ENCODE results near the gene ANKRD45. TPM values are rescaled to one million over a fixed set of nuclear protein-coding genes. Genes with fewer than 3 reads are reported as not detected.

Gene ANKRD45, protein sequence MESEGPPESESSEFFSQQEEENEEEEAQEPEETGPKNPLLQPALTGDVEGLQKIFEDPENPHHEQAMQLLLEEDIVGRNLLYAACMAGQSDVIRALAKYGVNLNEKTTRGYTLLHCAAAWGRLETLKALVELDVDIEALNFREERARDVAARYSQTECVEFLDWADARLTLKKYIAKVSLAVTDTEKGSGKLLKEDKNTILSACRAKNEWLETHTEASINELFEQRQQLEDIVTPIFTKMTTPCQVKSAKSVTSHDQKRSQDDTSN
- not detected for total RNA-seq
- not detected for polyA plus RNA-seq

DNA sequence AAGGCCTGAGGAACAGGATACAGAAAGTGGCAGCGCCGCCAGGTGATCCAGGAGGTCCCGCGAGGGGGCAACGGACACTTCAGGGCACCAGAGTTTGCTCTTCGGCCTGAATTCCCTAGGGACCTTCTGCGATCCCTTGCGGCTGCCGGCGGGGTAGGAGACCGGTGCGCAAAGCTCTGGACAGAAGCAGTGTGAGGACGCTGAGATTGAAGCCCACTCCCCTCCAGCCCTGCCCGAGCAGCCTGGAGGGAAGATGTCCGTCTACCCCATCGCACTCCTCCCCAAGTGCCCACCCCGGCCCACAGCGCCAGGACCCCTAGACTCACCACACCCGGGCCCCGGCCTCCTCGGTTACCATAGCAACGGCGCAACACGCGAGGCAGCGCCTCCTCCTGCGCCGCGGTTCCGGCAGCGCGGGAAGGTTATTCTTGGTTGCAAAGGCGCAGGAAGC lies at the start of gene ANKRD45:
TSS of gene ANKRD45 (minus strand) at position 361 of the 451 bp plus-strand sequence. CDS start 10,433 bp downstream, outside the sequence.
- Mint-ChIP-seq H3K4me1 (peaks cover 0 to 7% (median 3%) of the 10 kb centered on the region in 4 donors), H3K4me3 (peak within 1 kb of the TSS in 3 of 4 donors; percentile 20 to 57 (median 21)), H3K9me3 (peaks cover 0 to 4% (median 0%) of the 10 kb centered on the region in 7 donors), H3K36me3 (no peaks in the 10 kb centered on the region), H3K27ac (peak within 1 kb of the TSS in 1 of 3 donors; percentile 26), H3K27me3 (peaks cover 58% of the 10 kb centered on the region)
- Histone ChIP-seq H3K4me3 (ENCODE audit: low read depth, low read length) (no peak within 1 kb of the TSS), H3K27ac (ENCODE audit: insufficient read depth, low read length, poor library complexity, severe bottlenecking) (no peak within 1 kb of the TSS), H3K27me3 (ENCODE audit: control insufficient read depth, insufficient read depth, low read length) (peaks cover 5% of the 10 kb centered on the region), H3K36me3 (ENCODE audit: control insufficient read depth, insufficient read depth, low read length) (no peaks in the 10 kb centered on the region), H3K9me3 (ENCODE audit: control insufficient read depth in 2 of 2, low read length in 2 of 2) (no peaks in the 10 kb centered on the region), H3K4me1 (ENCODE audit: control insufficient read depth, insufficient read depth, low read length, poor library complexity, severe bottlenecking) (no peaks in the 10 kb centered on the region)
- ATAC-seq (ENCODE audit: low read depth in 2 of 2) (no peak), DNase-seq (peak in 1 of 3 donors; percentile 9)

DNA sequence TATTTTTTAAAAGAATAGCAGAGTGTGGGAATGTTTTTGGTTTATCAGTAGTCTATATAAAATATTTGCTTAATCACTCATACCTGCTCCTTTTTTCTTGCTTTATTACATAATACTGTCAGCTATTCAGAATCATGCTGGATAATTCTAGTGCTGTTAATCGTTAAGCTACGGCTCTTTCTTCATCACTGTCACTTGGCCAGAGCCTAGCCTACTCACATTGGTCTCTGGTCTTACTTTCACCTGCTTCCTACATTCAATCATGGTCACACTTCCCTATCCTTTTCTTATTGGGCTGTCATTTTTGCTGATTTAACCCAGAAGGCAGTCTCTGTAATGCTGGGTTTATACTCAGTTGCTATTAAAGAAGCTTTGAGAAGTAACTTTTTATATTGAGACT lies 47.6 kb upstream of the ANKRD45 start:
- Histone ChIP-seq H3K27me3 (ENCODE audit: control insufficient read depth, insufficient read depth, low read length) (peaks cover 7% of the 10 kb centered on the region), H3K36me3 (ENCODE audit: control insufficient read depth, insufficient read depth, low read length) (peaks cover 7% of the 10 kb centered on the region), H3K27ac (ENCODE audit: insufficient read depth, low read length, poor library complexity, severe bottlenecking) (no peak overlapping the region), H3K4me1 (ENCODE audit: control insufficient read depth, insufficient read depth, low read length, poor library complexity, severe bottlenecking) (peaks cover 30% of the 10 kb centered on the region), H3K9me3 (ENCODE audit: control insufficient read depth in 2 of 2, low read length in 2 of 2) (no peaks in the 10 kb centered on the region), H3K4me3 (ENCODE audit: low read depth, low read length) (peak overlapping the region; percentile 99)
- DNase-seq, result no peak
- Mint-ChIP-seq H3K36me3 (peaks cover 17% of the 10 kb centered on the region), H3K4me3 (peak overlapping the region; percentile 11 to 88 (median 24)), H3K27me3 (peaks cover 6% of the 10 kb centered on the region), H3K27ac (peak overlapping the region in 1 of 3 donors; percentile 15), H3K9me3 (no peaks in the 10 kb centered on the region), H3K4me1 (peaks cover 29 to 50% (median 33%) of the 10 kb centered on the region in 4 donors)
- ATAC-seq (ENCODE audit: low read depth in 2 of 2), result no peak

DNA sequence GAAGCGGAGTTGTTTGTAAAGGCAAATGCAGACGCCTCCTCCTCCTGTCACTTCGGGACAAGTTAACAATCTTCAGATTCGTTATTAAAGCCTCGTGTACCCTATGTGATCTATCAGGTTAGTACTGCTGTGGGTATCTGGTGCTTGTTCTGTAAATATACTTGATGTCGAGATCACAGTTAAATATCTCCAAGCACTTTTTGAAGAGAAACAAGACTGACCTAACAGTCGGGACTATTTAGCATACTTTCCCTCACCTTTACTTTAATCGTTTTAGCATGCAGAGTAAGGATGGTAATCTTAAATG lies 45.8 kb upstream of the ANKRD45 start:
- no peak for ATAC-seq (ENCODE audit: low read depth in 2 of 2)
- peaks cover 0 to 2% (median 0%) of the 10 kb centered on the region in 7 donors for H3K9me3 Mint-ChIP-seq
- H3K27me3 Mint-ChIP-seq, result peaks cover 14% of the 10 kb centered on the region
- H3K4me3 Mint-ChIP-seq, result peak overlapping the region; percentile 91 to 99 (median 98)
- Histone ChIP-seq H3K36me3 (ENCODE audit: control insufficient read depth, insufficient read depth, low read length) (peaks cover 3% of the 10 kb centered on the region), H3K9me3 (ENCODE audit: control insufficient read depth in 2 of 2, low read length in 2 of 2) (no peaks in the 10 kb centered on the region), H3K27me3 (ENCODE audit: control insufficient read depth, insufficient read depth, low read length) (peaks cover 17% of the 10 kb centered on the region), H3K4me1 (ENCODE audit: control insufficient read depth, insufficient read depth, low read length, poor library complexity, severe bottlenecking) (peaks cover 30% of the 10 kb centered on the region), H3K27ac (ENCODE audit: insufficient read depth, low read length, poor library complexity, severe bottlenecking) (peak overlapping the region; percentile 87), H3K4me3 (ENCODE audit: low read depth, low read length) (peak overlapping the region; percentile 99)
- H3K4me1 Mint-ChIP-seq, result peaks cover 19 to 42% (median 28%) of the 10 kb centered on the region in 4 donors
- peaks cover 5% of the 10 kb centered on the region for H3K36me3 Mint-ChIP-seq
- DNase-seq, result no peak
- peak overlapping the region; percentile 93 to 98 (median 96) for H3K27ac Mint-ChIP-seq

DNA sequence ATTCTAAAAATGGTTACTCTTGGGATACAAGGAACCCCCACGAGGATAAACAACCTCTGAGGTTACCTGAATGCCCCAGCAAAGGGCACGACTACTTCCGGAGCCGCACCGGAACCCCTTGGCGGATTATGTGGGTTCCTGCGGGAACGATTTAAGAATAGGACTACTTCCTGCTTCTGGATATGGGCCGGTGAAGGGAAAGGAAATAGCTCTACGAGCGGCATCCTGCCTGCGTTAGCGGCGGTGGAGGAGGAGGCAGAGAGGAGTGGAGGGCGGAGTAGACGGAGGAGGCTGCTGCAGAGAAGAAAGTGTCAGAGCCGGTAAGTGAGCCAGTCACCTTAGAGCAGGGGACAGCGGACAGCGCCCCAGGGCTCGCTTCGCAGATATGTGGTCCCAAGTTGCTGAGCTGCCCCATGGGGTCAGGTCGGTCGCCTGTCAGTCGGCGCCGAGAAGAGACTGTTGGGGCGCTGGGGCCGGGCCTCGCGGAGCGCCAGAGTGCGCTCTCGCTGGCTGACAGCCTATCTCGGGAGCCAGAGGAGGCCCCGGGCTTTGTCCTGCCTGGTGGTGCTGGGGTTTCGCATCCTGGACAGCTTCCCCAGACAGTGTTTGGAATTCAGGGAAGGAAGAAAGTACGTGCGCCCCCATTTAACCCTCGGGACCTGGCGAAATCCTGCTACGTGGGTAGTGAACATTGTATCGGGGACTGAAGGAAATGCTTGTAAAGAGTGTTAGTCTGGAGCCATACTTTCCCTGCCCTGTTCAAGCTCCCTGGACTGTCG lies 45.3 kb upstream of the ANKRD45 start, which contains the start of gene KLHL20:
TSS of gene KLHL20 (plus strand) at position 223 of the 779 bp plus-strand sequence. CDS start 1,063 bp downstream, outside the sequence.
- peak within 1 kb of the TSS; percentile 99 for H3K4me3 ChIP-seq (ENCODE audit: low read depth, low read length)
- peak; percentile 97 to 98 for ATAC-seq (ENCODE audit: low read depth in 2 of 2)
- Mint-ChIP-seq H3K27ac (peak within 1 kb of the TSS; percentile 93 to 98 (median 96)), H3K4me3 (peak within 1 kb of the TSS; percentile 91 to 99 (median 98)), H3K9me3 (peaks cover 0 to 2% (median 0%) of the 10 kb centered on the region in 7 donors), H3K27me3 (peaks cover 18% of the 10 kb centered on the region), H3K36me3 (no peaks in the 10 kb centered on the region), H3K4me1 (peaks cover 15 to 37% (median 23%) of the 10 kb centered on the region in 4 donors)
- peaks cover 22% of the 10 kb centered on the region for H3K27me3 ChIP-seq (ENCODE audit: control insufficient read depth, insufficient read depth, low read length)
- H3K9me3 ChIP-seq (ENCODE audit: control insufficient read depth in 2 of 2, low read length in 2 of 2), result no peaks in the 10 kb centered on the region
- peaks cover 30% of the 10 kb centered on the region for H3K4me1 ChIP-seq (ENCODE audit: control insufficient read depth, insufficient read depth, low read length, poor library complexity, severe bottlenecking)
- H3K36me3 ChIP-seq (ENCODE audit: control insufficient read depth, insufficient read depth, low read length), result peaks cover 3% of the 10 kb centered on the region
- DNase-seq, result peak; percentile 80 to 95 (median 89)
- peak within 1 kb of the TSS; percentile 87 for H3K27ac ChIP-seq (ENCODE audit: insufficient read depth, low read length, poor library complexity, severe bottlenecking)

DNA sequence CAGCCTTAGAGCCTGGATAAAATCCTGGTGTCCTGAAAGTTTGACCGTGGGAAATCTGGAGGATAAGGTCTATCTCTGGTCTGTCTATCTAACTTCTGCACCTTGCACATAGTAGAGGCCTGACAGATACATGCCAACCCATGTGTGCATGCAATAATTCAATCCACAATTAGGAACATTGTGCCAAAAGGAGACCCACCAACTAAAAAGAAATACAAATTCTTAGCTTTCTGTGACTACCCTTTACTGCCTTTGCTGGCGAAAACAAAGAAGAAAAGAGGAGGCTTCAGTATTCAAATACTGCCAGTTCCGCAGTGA lies 44.7 kb upstream of the ANKRD45 start:
- DNase-seq (no peak), ATAC-seq (ENCODE audit: low read depth in 2 of 2) (no peak)
- Mint-ChIP-seq H3K27ac (peak overlapping the region; percentile 93 to 98 (median 96)), H3K27me3 (peaks cover 21% of the 10 kb centered on the region), H3K9me3 (peaks cover 0 to 2% (median 0%) of the 10 kb centered on the region in 7 donors), H3K4me1 (peaks cover 15 to 37% (median 23%) of the 10 kb centered on the region in 4 donors), H3K4me3 (peak overlapping the region; percentile 91 to 99 (median 98)), H3K36me3 (no peaks in the 10 kb centered on the region)
- H3K36me3 ChIP-seq (ENCODE audit: control insufficient read depth, insufficient read depth, low read length), result peaks cover 3% of the 10 kb centered on the region
- no peaks in the 10 kb centered on the region for H3K9me3 ChIP-seq (ENCODE audit: control insufficient read depth in 2 of 2, low read length in 2 of 2)
- peak overlapping the region; percentile 99 for H3K4me3 ChIP-seq (ENCODE audit: low read depth, low read length)
- H3K4me1 ChIP-seq (ENCODE audit: control insufficient read depth, insufficient read depth, low read length, poor library complexity, severe bottlenecking), result peaks cover 30% of the 10 kb centered on the region
- H3K27me3 ChIP-seq (ENCODE audit: control insufficient read depth, insufficient read depth, low read length), result peaks cover 26% of the 10 kb centered on the region
- H3K27ac ChIP-seq (ENCODE audit: insufficient read depth, low read length, poor library complexity, severe bottlenecking), result peak overlapping the region; percentile 87

DNA sequence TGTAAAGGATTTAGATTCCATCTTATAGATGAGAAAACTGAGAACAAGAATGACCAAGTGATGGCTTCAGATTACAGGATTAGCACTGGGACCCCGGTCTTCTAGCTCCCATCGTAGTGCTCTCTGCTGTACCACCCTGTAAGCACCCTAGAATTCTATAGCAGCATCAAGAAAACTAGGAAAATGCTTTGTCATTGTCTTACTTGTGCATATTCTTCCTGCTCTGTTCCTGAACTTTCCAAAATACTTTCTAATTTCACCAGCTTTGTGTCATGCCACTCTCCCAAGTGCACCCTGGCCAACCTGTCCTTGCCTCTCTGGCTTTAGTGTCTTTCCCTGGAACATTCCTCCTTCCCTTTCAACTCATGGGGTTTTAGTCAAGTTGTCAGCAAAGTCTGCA lies 39.1 kb upstream of the ANKRD45 start:
- Mint-ChIP-seq H3K27me3 (peaks cover 54% of the 10 kb centered on the region), H3K27ac (no peak overlapping the region), H3K4me1 (peaks cover 0 to under 1% (median 0%) of the 10 kb centered on the region in 4 donors), H3K4me3 (no peak overlapping the region), H3K36me3 (no peaks in the 10 kb centered on the region), H3K9me3 (peaks cover 0 to 3% (median 0%) of the 10 kb centered on the region in 7 donors)
- Histone ChIP-seq H3K27ac (ENCODE audit: insufficient read depth, low read length, poor library complexity, severe bottlenecking) (no peak overlapping the region), H3K36me3 (ENCODE audit: control insufficient read depth, insufficient read depth, low read length) (no peaks in the 10 kb centered on the region), H3K4me1 (ENCODE audit: control insufficient read depth, insufficient read depth, low read length, poor library complexity, severe bottlenecking) (no peaks in the 10 kb centered on the region), H3K27me3 (ENCODE audit: control insufficient read depth, insufficient read depth, low read length) (peaks cover 36% of the 10 kb centered on the region), H3K9me3 (ENCODE audit: control insufficient read depth in 2 of 2, low read length in 2 of 2) (no peaks in the 10 kb centered on the region), H3K4me3 (ENCODE audit: low read depth, low read length) (no peak overlapping the region)
- no peak for DNase-seq
- no peak for ATAC-seq (ENCODE audit: low read depth in 2 of 2)

DNA sequence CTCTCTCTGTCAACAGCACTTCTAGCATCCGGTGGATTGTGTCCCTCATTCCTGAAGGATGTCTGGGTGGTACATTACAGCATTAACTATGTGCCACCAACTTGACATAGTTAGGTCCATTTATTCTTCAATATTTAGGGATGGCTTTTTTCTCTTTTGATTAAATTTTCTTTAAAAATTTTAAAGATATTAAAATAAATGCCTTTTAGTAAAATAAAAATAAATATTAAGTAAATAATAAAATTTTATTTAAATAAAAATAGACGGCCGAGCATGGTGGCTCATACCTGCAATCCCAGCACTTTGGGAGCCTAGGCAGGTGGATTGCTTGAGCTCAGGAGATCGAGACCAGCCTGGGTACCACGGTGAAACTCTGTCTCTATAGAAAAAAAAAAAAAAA lies 35.5 kb upstream of the ANKRD45 start:
- H3K27me3 Mint-ChIP-seq, result peaks cover 52% of the 10 kb centered on the region
- no peak overlapping the region for H3K4me3 Mint-ChIP-seq
- H3K4me3 ChIP-seq (ENCODE audit: low read depth, low read length), result no peak overlapping the region
- H3K4me1 ChIP-seq (ENCODE audit: control insufficient read depth, insufficient read depth, low read length, poor library complexity, severe bottlenecking), result no peaks in the 10 kb centered on the region
- H3K9me3 ChIP-seq (ENCODE audit: control insufficient read depth in 2 of 2, low read length in 2 of 2), result no peaks in the 10 kb centered on the region
- ATAC-seq (ENCODE audit: low read depth in 2 of 2) (no peak), DNase-seq (no peak)
- no peak overlapping the region for H3K27ac ChIP-seq (ENCODE audit: insufficient read depth, low read length, poor library complexity, severe bottlenecking)
- no peak overlapping the region for H3K27ac Mint-ChIP-seq
- no peaks in the 10 kb centered on the region for H3K36me3 ChIP-seq (ENCODE audit: control insufficient read depth, insufficient read depth, low read length)
- H3K9me3 Mint-ChIP-seq, result peaks cover 0 to 2% (median 0%) of the 10 kb centered on the region in 7 donors
- no peaks in the 10 kb centered on the region for H3K36me3 Mint-ChIP-seq
- peaks cover 16% of the 10 kb centered on the region for H3K27me3 ChIP-seq (ENCODE audit: control insufficient read depth, insufficient read depth, low read length)
- no peaks in the 10 kb centered on the region for H3K4me1 Mint-ChIP-seq

Data from CD4-positive, CD25-positive, alpha-beta regulatory T cell (primary cell).